K562 treated with DMSO at 1 percent for 12 hours (cell line): ENCODE results near the gene FYB2. TPM values are rescaled to one million over a fixed set of nuclear protein-coding genes. Genes with fewer than 3 reads are reported as not detected.

Experiments used
- total RNA-seq: library from RNA; unstranded; fragments of 300-600 nt; gene quantifications from 2 replicates; pipeline ENCODE4 v1.2.3, GENCODE V29; 2022; ENCODE audit not compliant: insufficient read depth

FYB2 gene
- 1.8 TPM in 1 of 2 replicates, not detected in the other for total RNA-seq

GRCh38 chr1:56819387-56819899 is at the start of gene FYB2:
TSS of gene FYB2 (minus strand) at chr1:56819404. CDS start at chr1:56819290, 114 bp downstream.

GRCh38 chr1:56854521-56855099 is 35.4 kb upstream of the FYB2 start, which contains the start of gene C8A:
TSS of gene C8A (plus strand) at chr1:56854797. CDS start at chr1:56854902, 105 bp downstream.

Other genes starting within 250 kb of the FYB2 start
- gene PLPP3, start 239.8 kb downstream of the FYB2 start, total RNA-seq = 0.44 and 2.3 TPM in 2 replicates
- gene PRKAA2, start 174.1 kb downstream of the FYB2 start, total RNA-seq = not detected in 2 replicates
- not detected in 2 replicates for gene C8A, start 35.4 kb upstream of the FYB2 start, total RNA-seq
- gene C8B, start 146.6 kb upstream of the FYB2 start, total RNA-seq = not detected in 2 replicates